ENCODE data around the gene CRIP1.

GRCh38 chr14:105492031-105492970 is 5.6 kb downstream of the CRIP1 start:
- no peak for TF ChIP-seq ZNF274 (IDR thresholded peaks at IDR 0.05; ENCODE audit: low read depth, low read length)
- TF ChIP-seq SUZ12 (IDR thresholded peaks at IDR 0.05; ENCODE audit: extremely low read depth, insufficient read depth, insufficient read length): no peak
- TF ChIP-seq YY1 (IDR thresholded peaks at IDR 0.05; ENCODE audit: insufficient read depth, insufficient read length): no peak

Data from NT2/D1 (cell line).